ENCODE measurements around the gene HOXC10. TPM values are rescaled to one million over a fixed set of nuclear protein-coding genes. Genes with fewer than 3 reads are reported as not detected.
A peak's percentile ranks its signal among the peaks of the same experiment; 100 is the strongest.

HOXC10 gene
- total and polyA plus RNA-seq, 2 donors (not counting 1 experiment from before 2014, with no cell fraction given), result not detected

GRCh38 chr12:54010053-54010971 is 25.4 kb downstream of the HOXC10 start:
- H2AFZ ChIP-seq (ENCODE audit: insufficient read depth, low read depth, low read length, poor library complexity, severe bottlenecking), result no peak overlapping the region
- ChIA-PET POLR2A (interaction anchor here (0.6 kb wide), 1 partner anchor 206 kb away, joined by 8 read pairs; no protein-coding TSS in a partner anchor), CTCF (interaction anchor here (1.0 to 6.7 kb wide), 5 partner anchors 20 to 197 kb away, joined by 3 to 106 read pairs (median 5); partner anchors contain the start of gene SMUG1)
- TF ChIP-seq EZH2 (IDR thresholded peaks at IDR 0.05; ENCODE audit: borderline replicate concordance, insufficient read depth, low read depth, low read length, poor library complexity, severe bottlenecking), result no peak
- TF ChIP-seq CTCF (IDR thresholded peaks at IDR 0.05), result no peak
- Mint-ChIP-seq H3K4me3 (peak overlapping the region; percentile 72), H3K27me3 (peaks cover 72% of the 10 kb centered on the region), H3K27ac (peak overlapping the region; percentile 73), H3K4me1 (peaks cover 32% of the 10 kb centered on the region), H3K9me3 (ENCODE audit: insufficient read depth) (no peaks in the 10 kb centered on the region)
- peaks cover 35 to 64% of the 10 kb centered on the region in 2 donors for H3K4me1 ChIP-seq (ENCODE audit: control insufficient read depth in 2 of 2, insufficient read depth in 2 of 2, low read length in 2 of 2)
- no peak overlapping the region for H3K4me3 ChIP-seq (ENCODE audit: control extremely low read depth in 1 of 5, extremely low read depth in 1 of 5, insufficient read depth in 1 of 5, low read depth in 2 of 5, low read length in 4 of 5)
- no peak overlapping the region for H3K9ac ChIP-seq (ENCODE audit: low read length)
- 16% methylated on average over 9 of the region's 10 CpGs for WGBS (ENCODE audit: insufficient coverage)
- no peaks in the 10 kb centered on the region for H3K79me2 ChIP-seq (ENCODE audit: control insufficient read depth, insufficient read depth, low read length)
- H3K9me3 ChIP-seq (ENCODE audit: control extremely low read depth in 1 of 3, control insufficient read depth in 2 of 3, insufficient read depth in 1 of 3, low read length in 2 of 3), result peaks cover 0 to 36% (median 4%) of the 10 kb centered on the region in 3 donors
- DNase-seq (no peak), ATAC-seq (ENCODE audit: low read depth) (no peak)
- no peaks in the 10 kb centered on the region for H3K36me3 ChIP-seq (replicated peaks in 1 of 2; ENCODE audit: control extremely low read depth in 1 of 2, control insufficient read depth in 1 of 2, extremely low read depth in 1 of 2, insufficient read depth in 2 of 2, low read length in 1 of 2)
- intact Hi-C loops (cut with micrococcal nuclease), result loop anchor here (5.0 kb wide), 2 partner anchors 33 to 58 kb away; partner anchors contain the start of gene HOXC12
- no peak overlapping the region for H3K4me2 ChIP-seq (replicated peaks; ENCODE audit: low read depth, low read length, poor library complexity, severe bottlenecking)
- H4K20me1 ChIP-seq (ENCODE audit: control insufficient read depth, insufficient read depth, low read length, poor library complexity, severe bottlenecking), result no peaks in the 10 kb centered on the region
- H3K27ac ChIP-seq (ENCODE audit: low read length in 2 of 2), result no peak overlapping the region
- H3K27me3 ChIP-seq (replicated peaks in 1 of 4; ENCODE audit: control extremely low read depth in 1 of 4, control insufficient read depth in 3 of 4, insufficient read depth in 4 of 4, low read length in 3 of 4), result peaks cover 0 to 91% (median 81%) of the 10 kb centered on the region in 4 experiments
